ENCODE measurements around the gene ADGRF1.
A peak's percentile ranks its signal among the peaks of the same experiment; 100 is the strongest.

Gene ADGRF1

GRCh38 chr6:47084610-47085009 is 42.5 kb upstream of the ADGRF1 start:
- WGBS, result 67% methylated on average over 2 of the region's 2 CpGs
- DNase-seq, result no peak

GRCh38 chr6:47083586-47084047 is 41.5 kb upstream of the ADGRF1 start:
- 0% methylated on average over 3 of the region's 3 CpGs for WGBS
- no peak overlapping the region for H2AFZ ChIP-seq (ENCODE audit: low read depth, low read length)

More at GRCh38 chr6:47084610-47085009, 42.5 kb upstream of the ADGRF1 start:
- Histone ChIP-seq H4K8ac (ENCODE audit: low read length) (peak overlapping the region; percentile 1), H3K9ac (ENCODE audit: low read length) (no peak overlapping the region), H3K4ac (ENCODE audit: low read depth in 1 of 2, low read length in 2 of 2) (peak overlapping the region; percentile 67 to 88), H3K14ac (ENCODE audit: low read length in 2 of 2) (no peak overlapping the region), H3K4me1 (ENCODE audit: control insufficient read depth, insufficient read depth, low read depth, low read length) (no peaks in the 10 kb centered on the region), H2BK12ac (ENCODE audit: low read length in 2 of 2) (peak overlapping the region; percentile 12 to 85), H3K23ac (ENCODE audit: low read length in 2 of 2) (no peak overlapping the region), H3K27ac (ENCODE audit: low read length, poor library complexity, severe bottlenecking) (no peak overlapping the region), H2BK15ac (ENCODE audit: low read depth, poor library complexity, severe bottlenecking) (no peak overlapping the region), H3K18ac (ENCODE audit: low read depth in 1 of 2, low read length in 2 of 2) (peak overlapping the region; percentile 89 to 91), H2BK5ac (ENCODE audit: low read depth, low read length, poor library complexity, severe bottlenecking) (no peak overlapping the region), H3K36me3 (ENCODE audit: control insufficient read depth in 1 of 2, insufficient read depth in 2 of 2, low read depth in 1 of 2, low read length in 2 of 2) (no peaks in the 10 kb centered on the region), H3K4me2 (ENCODE audit: low read length, poor library complexity, severe bottlenecking) (no peak overlapping the region), H2AK5ac (ENCODE audit: low read length, severe bottlenecking) (no peak overlapping the region), H2BK120ac (ENCODE audit: low read depth, low read length) (peak overlapping the region; percentile 91), H3K4me3 (ENCODE audit: insufficient read depth in 1 of 2, low read depth in 1 of 2, low read length in 2 of 2) (no peak overlapping the region), H3K27me3 (ENCODE audit: control insufficient read depth in 1 of 2, insufficient read depth in 1 of 2, low read length in 2 of 2) (peaks cover 0 to 6% of the 10 kb centered on the region in 2 experiments), H3K9me3 (ENCODE audit: control insufficient read depth, low read length) (no peaks in the 10 kb centered on the region), H4K91ac (ENCODE audit: low read length) (peak overlapping the region; percentile 60), H3K79me1 (replicated peaks; ENCODE audit: low read length, poor library complexity, severe bottlenecking) (no peaks in the 10 kb centered on the region), H2AFZ (ENCODE audit: low read depth, low read length) (no peak overlapping the region)

GRCh38 chr6:47080083-47080596 is 38.0 kb upstream of the ADGRF1 start:
- Histone ChIP-seq H2AK5ac (ENCODE audit: low read length, severe bottlenecking) (no peak overlapping the region), H4K91ac (ENCODE audit: low read length) (peak overlapping the region; percentile 86), H2BK15ac (ENCODE audit: low read depth, poor library complexity, severe bottlenecking) (no peak overlapping the region), H2BK120ac (ENCODE audit: low read depth, low read length) (peak overlapping the region; percentile 35), H2BK12ac (ENCODE audit: low read length in 2 of 2) (peak overlapping the region; percentile 37 to 76), H3K27me3 (ENCODE audit: control insufficient read depth in 1 of 2, insufficient read depth in 1 of 2, low read length in 2 of 2) (peaks cover 0 to 6% of the 10 kb centered on the region in 2 experiments), H3K4me1 (ENCODE audit: control insufficient read depth, insufficient read depth, low read depth, low read length) (peaks cover 3% of the 10 kb centered on the region), H3K4me3 (ENCODE audit: insufficient read depth in 1 of 2, low read depth in 1 of 2, low read length in 2 of 2) (no peak overlapping the region), H2AFZ (ENCODE audit: low read depth, low read length) (no peak overlapping the region), H3K14ac (ENCODE audit: low read length in 2 of 2) (no peak overlapping the region), H3K18ac (ENCODE audit: low read depth in 1 of 2, low read length in 2 of 2) (peak overlapping the region in 1 of 2 experiments; percentile 80), H3K4ac (ENCODE audit: low read depth in 1 of 2, low read length in 2 of 2) (peak overlapping the region; percentile 22 to 62), H3K36me3 (ENCODE audit: control insufficient read depth in 1 of 2, insufficient read depth in 2 of 2, low read depth in 1 of 2, low read length in 2 of 2) (no peaks in the 10 kb centered on the region), H3K23ac (ENCODE audit: low read length in 2 of 2) (no peak overlapping the region), H3K9ac (ENCODE audit: low read length) (no peak overlapping the region), H3K9me3 (ENCODE audit: control insufficient read depth, low read length) (no peaks in the 10 kb centered on the region), H4K8ac (ENCODE audit: low read length) (peak overlapping the region; percentile 75), H3K79me1 (replicated peaks; ENCODE audit: low read length, poor library complexity, severe bottlenecking) (no peaks in the 10 kb centered on the region), H3K27ac (ENCODE audit: low read length, poor library complexity, severe bottlenecking) (no peak overlapping the region), H2BK5ac (ENCODE audit: low read depth, low read length, poor library complexity, severe bottlenecking) (no peak overlapping the region), H3K4me2 (ENCODE audit: low read length, poor library complexity, severe bottlenecking) (no peak overlapping the region)
- no peak for DNase-seq
- WGBS, result 100% methylated on average over 4 of the region's 5 CpGs

More at GRCh38 chr6:47083586-47084047, 41.5 kb upstream of the ADGRF1 start:
- Histone ChIP-seq H3K36me3 (ENCODE audit: control insufficient read depth in 1 of 2, insufficient read depth in 2 of 2, low read depth in 1 of 2, low read length in 2 of 2) (no peaks in the 10 kb centered on the region), H2BK12ac (ENCODE audit: low read length in 2 of 2) (no peak overlapping the region), H2BK5ac (ENCODE audit: low read depth, low read length, poor library complexity, severe bottlenecking) (no peak overlapping the region), H3K4me2 (ENCODE audit: low read length, poor library complexity, severe bottlenecking) (no peak overlapping the region), H3K27ac (ENCODE audit: low read length, poor library complexity, severe bottlenecking) (no peak overlapping the region), H3K4ac (ENCODE audit: low read depth in 1 of 2, low read length in 2 of 2) (peak overlapping the region; percentile 5 to 88), H2BK120ac (ENCODE audit: low read depth, low read length) (no peak overlapping the region), H3K18ac (ENCODE audit: low read depth in 1 of 2, low read length in 2 of 2) (peak overlapping the region in 1 of 2 experiments; percentile 91), H3K9ac (ENCODE audit: low read length) (no peak overlapping the region), H3K9me3 (ENCODE audit: control insufficient read depth, low read length) (no peaks in the 10 kb centered on the region), H4K91ac (ENCODE audit: low read length) (no peak overlapping the region), H4K8ac (ENCODE audit: low read length) (no peak overlapping the region), H3K4me3 (ENCODE audit: insufficient read depth in 1 of 2, low read depth in 1 of 2, low read length in 2 of 2) (peak overlapping the region in 1 of 2 experiments; percentile 0), H2BK15ac (ENCODE audit: low read depth, poor library complexity, severe bottlenecking) (no peak overlapping the region), H3K23ac (ENCODE audit: low read length in 2 of 2) (no peak overlapping the region), H2AK5ac (ENCODE audit: low read length, severe bottlenecking) (no peak overlapping the region), H3K14ac (ENCODE audit: low read length in 2 of 2) (no peak overlapping the region), H3K27me3 (ENCODE audit: control insufficient read depth in 1 of 2, insufficient read depth in 1 of 2, low read length in 2 of 2) (peaks cover 0 to 6% of the 10 kb centered on the region in 2 experiments), H3K4me1 (ENCODE audit: control insufficient read depth, insufficient read depth, low read depth, low read length) (peaks cover 3% of the 10 kb centered on the region), H3K79me1 (replicated peaks; ENCODE audit: low read length, poor library complexity, severe bottlenecking) (no peaks in the 10 kb centered on the region)
- DNase-seq, result peak; percentile 97

GRCh38 chr6:47079638-47080037 is 37.5 kb upstream of the ADGRF1 start:
- Histone ChIP-seq H3K23ac (ENCODE audit: low read length in 2 of 2) (no peak overlapping the region), H3K9me3 (ENCODE audit: control insufficient read depth, low read length) (no peaks in the 10 kb centered on the region), H3K27ac (ENCODE audit: low read length, poor library complexity, severe bottlenecking) (no peak overlapping the region), H3K4me1 (ENCODE audit: control insufficient read depth, insufficient read depth, low read depth, low read length) (peaks cover 3% of the 10 kb centered on the region), H2BK12ac (ENCODE audit: low read length in 2 of 2) (peak overlapping the region; percentile 76 to 96), H3K14ac (ENCODE audit: low read length in 2 of 2) (peak overlapping the region in 1 of 2 experiments; percentile 57), H2AFZ (ENCODE audit: low read depth, low read length) (no peak overlapping the region), H2BK5ac (ENCODE audit: low read depth, low read length, poor library complexity, severe bottlenecking) (no peak overlapping the region), H2BK120ac (ENCODE audit: low read depth, low read length) (peak overlapping the region; percentile 66), H3K79me1 (replicated peaks; ENCODE audit: low read length, poor library complexity, severe bottlenecking) (no peaks in the 10 kb centered on the region), H3K4me2 (ENCODE audit: low read length, poor library complexity, severe bottlenecking) (no peak overlapping the region), H3K18ac (ENCODE audit: low read depth in 1 of 2, low read length in 2 of 2) (peak overlapping the region; percentile 80 to 86), H3K4me3 (ENCODE audit: insufficient read depth in 1 of 2, low read depth in 1 of 2, low read length in 2 of 2) (no peak overlapping the region), H2AK5ac (ENCODE audit: low read length, severe bottlenecking) (no peak overlapping the region), H3K27me3 (ENCODE audit: control insufficient read depth in 1 of 2, insufficient read depth in 1 of 2, low read length in 2 of 2) (peaks cover 0 to 6% of the 10 kb centered on the region in 2 experiments), H3K4ac (ENCODE audit: low read depth in 1 of 2, low read length in 2 of 2) (peak overlapping the region; percentile 10 to 94), H3K36me3 (ENCODE audit: control insufficient read depth in 1 of 2, insufficient read depth in 2 of 2, low read depth in 1 of 2, low read length in 2 of 2) (no peaks in the 10 kb centered on the region), H2BK15ac (ENCODE audit: low read depth, poor library complexity, severe bottlenecking) (no peak overlapping the region), H4K8ac (ENCODE audit: low read length) (no peak overlapping the region), H3K9ac (ENCODE audit: low read length) (no peak overlapping the region), H4K91ac (ENCODE audit: low read length) (peak overlapping the region; percentile 62)
- WGBS, result 91% methylated on average over 7 of the region's 7 CpGs
- DNase-seq, result no peak
